Right renal pelvis (tissue), 4 donors: ENCODE data around the gene PLA1A. TPM values are rescaled to one million over a fixed set of nuclear protein-coding genes. Genes with fewer than 3 reads are reported as not detected.
"Not testable (repeated sequence)": the region's sequence is repeated elsewhere in the genome, so short reads cannot be mapped to it uniquely, and the experiment has no call there.

Experiments used
- DNase-seq, 4 donors: peaks; one replicate each; pipeline ENCODE4 v3.0.0-alpha.2; 2013; ENCODE audit warnings: low read depth in 4 of 4, low spot score in 3 of 4, missing footprints in 1 of 4
- polyA plus RNA-seq, 4 donors: library from polyadenylated mRNA; unstranded; fragments of 120-200 nt; gene quantifications; one replicate each; pipeline ENCODE4 v1.2.1, GENCODE V29; 2013; ENCODE audit not compliant: insufficient read length in 4 of 4

Gene PLA1A
- polyA plus RNA-seq, 4 donors: 6.3 to 8.2 (median 7.7) TPM

DNA sequence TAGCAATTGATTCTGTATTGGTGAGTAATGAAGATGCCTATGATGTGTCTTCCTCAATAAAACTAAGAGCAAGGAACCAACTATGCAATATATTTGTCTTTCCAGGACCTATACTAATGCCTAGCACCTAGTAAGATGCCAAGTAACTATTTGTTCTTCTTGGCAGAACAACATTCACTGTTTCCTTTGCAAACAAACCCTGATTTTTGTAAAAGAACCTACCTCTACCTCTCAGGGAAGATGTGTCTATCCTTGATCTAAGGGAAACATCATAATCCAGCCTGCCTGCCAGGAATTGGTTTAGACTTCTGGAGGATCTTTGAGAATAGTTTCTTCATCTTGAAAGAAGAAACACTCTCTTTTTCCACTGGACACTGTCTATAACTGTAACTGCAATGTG lies 22.2 kb upstream of the PLA1A start:
- DNase-seq: no peak

DNA sequence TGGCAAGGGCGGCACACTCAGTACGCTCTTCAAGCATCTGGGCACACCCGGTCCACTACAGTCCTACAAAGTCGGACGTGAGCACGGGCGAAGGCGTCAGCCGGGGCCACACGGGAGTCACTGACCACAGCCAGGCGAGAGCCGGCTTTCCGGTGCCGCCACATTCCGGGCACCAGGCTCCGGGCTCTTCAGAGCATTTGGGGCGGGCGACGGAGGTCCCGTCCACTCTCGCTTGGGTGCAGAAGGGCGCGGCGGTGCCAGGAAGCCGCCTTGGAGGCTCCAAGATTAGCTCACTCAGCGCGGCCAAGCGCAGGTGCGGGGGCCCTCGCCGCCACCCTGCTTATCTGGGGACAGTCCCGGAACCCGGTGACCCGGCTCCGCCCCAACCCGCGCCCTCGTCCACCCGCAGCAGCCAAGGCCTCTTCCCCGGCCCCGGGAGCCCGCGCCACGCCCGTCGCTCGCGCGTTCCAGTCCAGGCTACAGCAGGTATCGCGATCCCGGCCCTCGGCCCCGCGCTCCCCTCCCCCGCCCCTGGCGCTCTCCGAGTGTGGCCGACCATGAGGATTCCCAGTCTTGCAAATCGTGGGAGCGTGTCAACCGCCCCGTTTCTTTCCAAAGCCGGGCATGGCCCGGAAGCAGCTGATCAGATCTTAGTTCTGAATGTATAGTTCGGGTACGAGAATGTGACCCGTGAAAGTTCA lies 18.2 kb upstream of the PLA1A start, which contains the start of gene ADPRH:
ADPRH (plus strand) TSS at position 127 of the 701 bp plus-strand sequence. CDS start 2,678 bp downstream, outside the sequence.
- peak; percentile 66 to 71 (median 68) for DNase-seq

GRCh38 chr3:119580067-119580760 lies 17.5 kb upstream of the PLA1A start:
- DNase-seq: peak in 1 of 4 donors; percentile 41

- no peak for DNase-seq
These were observed 15.5 kb upstream of the PLA1A start for GRCh38 chr3:119582178-119582577.

DNA sequence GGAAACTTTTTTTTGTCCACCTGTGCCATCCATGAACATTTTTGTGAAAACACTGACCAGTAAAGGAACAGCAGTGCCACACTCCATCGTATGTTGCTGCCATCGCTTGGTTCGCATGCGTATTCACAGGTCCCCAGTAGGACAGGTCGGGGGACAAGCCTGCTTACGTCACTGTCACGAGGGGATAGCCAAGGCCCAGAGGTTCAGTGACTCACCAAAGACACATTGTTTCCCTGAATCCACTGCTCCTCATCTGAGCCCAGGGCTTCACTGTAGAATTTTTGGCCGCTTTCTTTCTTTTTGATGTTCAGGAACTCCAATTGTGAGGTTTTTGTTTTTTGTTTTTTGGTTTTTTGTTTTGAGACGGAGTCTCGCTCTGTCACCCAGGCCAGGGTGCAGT lies 12.5 kb upstream of the PLA1A start:
- DNase-seq: no peak

GRCh38 chr3:119585856-119586570 lies 11.7 kb upstream of the PLA1A start:
- no peak for DNase-seq

- DNase-seq: no peak
These were observed 10.9 kb upstream of the PLA1A start for GRCh38 chr3:119586733-119587172.

DNA sequence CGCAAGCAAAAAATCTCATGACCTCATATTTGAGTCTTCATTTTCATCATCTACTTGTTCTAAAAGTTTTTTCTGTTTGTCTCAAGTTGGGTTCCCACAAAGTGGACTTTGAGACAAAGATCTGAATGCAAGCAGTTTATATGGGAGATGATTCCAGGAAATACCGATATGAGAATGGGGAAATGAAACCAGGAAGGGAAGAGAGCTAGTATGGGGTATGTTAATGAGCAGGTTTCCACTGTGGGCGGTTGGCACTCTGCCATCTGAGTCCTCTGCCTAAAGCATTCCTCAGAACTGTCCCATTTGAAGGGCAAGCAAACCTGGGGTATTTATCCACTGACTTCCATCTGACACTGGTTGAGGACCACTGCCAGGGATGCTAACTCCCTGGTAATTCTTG lies 9.6 kb upstream of the PLA1A start:
- DNase-seq: no peak

DNA sequence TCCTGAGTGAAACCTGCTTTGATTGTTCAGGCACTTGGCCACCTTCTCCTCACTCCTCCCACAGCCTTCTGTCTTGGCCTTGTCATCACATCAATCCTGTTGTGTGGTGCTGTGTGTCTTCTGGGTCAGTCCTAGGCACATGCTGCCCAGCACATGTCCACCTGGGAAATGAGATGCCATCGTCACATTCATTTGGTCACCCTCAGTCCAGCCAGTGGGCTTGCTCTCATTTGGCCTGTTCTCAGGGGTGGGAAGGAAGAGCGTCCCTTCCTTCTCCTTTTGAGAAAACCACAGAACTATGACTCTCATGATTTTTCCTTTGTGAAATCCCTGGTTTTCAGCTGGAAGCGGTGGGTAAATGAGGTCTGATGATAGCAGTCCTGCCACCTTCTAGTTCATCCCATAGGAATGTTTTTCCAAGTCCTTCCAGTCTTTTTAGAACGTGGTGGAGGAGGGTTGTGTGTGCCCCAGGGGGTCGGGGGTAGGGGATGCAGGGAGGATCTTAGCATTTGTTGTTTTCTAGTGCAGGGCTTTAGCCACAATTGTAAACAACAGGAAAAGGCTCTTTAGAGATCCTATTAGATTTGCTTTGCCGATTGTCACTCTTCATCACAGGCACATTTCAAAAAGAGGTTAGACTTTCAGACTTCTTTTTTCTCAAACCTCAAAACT lies 8.4 kb upstream of the PLA1A start:
- no peak for DNase-seq

DNA sequence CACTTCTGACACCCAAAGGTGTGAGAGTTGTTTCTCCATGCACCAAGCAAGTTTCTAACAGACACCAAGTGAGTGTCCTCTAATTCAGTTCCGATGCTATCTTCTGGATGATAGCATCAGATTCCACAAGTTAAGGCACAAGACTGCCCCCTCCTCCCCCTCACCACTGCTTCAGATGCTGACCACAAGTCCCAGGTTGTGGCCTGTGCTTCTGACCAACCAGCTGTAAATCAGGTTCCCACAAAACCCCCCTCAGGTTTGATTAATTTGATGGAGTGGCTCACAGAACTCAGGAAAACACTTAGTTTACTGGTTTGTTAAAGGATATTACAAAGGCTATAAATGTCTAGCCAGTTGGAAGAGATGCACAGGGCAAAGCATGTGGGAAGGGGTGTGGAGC lies 7.0 kb upstream of the PLA1A start:
- DNase-seq: no peak

GRCh38 chr3:119592861-119593260 lies 4.8 kb upstream of the PLA1A start:
- DNase-seq: no peak

DNA sequence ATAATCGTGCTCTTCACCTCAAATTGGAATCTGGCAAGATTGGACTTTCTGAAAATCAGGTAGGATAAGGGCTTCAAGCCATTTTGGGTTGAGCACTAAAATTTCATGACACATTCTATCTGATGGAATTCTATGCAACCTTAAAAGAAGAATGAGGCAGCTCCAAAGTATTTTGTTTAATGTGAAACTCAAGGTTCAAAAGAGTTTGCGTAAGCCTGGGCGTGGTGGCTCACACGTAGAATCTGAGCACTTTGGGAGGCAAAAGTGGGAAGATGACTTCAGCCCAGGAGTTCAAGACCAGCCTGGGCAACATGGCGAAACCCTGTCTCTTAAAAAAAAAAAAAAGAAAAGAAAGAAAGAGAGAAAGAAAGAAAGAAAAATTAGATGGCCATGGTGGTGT lies 3.6 kb upstream of the PLA1A start:
- DNase-seq: no peak

GRCh38 chr3:119594929-119595328 lies 2.8 kb upstream of the PLA1A start:
- DNase-seq: not testable (repeated sequence)

GRCh38 chr3:119595639-119596334 lies 1.9 kb upstream of the PLA1A start:
- no peak for DNase-seq

DNA sequence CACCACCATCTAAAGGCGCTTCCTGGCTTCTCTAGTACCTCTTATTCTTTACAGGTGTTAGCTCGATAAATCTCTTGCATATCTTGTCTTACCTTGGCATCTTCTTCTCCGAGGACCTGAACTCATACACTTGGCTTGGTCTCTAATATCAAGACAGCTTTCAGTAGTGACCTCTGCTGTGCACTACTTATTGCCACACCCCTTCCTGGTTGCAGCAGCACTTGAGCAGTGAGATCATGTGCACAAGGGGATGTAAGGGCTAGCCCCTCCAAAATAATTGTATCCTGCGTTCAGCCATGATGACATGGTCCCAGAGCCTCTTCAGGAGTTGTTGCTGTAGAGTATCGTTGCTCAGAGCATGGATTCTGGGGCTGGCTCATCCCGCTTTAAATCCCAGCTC lies 1.3 kb upstream of the PLA1A start:
- no peak for DNase-seq

DNA sequence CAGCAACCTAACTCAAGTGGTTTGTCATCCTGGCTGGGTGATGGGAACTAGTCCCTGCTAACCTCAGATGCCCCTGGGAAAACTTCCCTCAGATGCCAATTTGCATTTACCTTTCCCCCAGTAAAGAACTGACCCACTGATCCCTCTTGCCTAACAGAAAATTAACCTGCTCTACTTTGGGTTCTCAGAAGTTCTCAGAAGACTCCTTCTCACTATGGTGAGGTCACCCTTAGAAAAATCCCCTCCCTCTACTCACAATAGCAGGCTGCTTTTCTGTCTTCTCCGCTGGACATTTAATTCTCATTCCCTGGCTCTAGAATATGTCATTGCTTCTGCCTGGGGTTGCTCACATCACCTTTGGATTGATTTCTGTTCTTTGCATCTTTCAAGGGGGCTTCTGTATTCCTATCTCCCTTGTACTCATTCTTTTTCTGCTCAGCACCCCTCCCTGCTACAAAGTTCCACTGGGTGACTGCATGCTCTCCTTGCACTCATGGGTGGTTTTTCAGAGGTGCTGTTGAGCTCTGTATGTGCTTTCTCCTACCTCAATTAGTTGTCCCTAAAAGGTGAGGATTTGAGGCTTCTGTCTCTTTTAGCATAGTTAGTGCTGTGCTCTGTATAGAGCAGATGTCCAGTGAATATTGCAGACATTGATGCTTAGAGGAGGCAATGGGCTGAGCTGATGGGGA lies 869 bp downstream of the PLA1A start:
- DNase-seq: no peak

- DNase-seq: no peak
These were observed 2.0 kb downstream of the PLA1A start for GRCh38 chr3:119599558-119600174.

GRCh38 chr3:119600732-119601131 lies 3.0 kb downstream of the PLA1A start:
- DNase-seq: no peak

GRCh38 chr3:119601154-119601553 lies 3.5 kb downstream of the PLA1A start:
- no peak for DNase-seq
